ENCODE data around the gene PRDM15. TPM values are rescaled to one million over a fixed set of nuclear protein-coding genes. Genes with fewer than 3 reads are reported as not detected.

PRDM15 gene
- total and polyA plus RNA-seq, 2 experiments from 2014 or later, result 3.0 to 10.6 TPM

DNA sequence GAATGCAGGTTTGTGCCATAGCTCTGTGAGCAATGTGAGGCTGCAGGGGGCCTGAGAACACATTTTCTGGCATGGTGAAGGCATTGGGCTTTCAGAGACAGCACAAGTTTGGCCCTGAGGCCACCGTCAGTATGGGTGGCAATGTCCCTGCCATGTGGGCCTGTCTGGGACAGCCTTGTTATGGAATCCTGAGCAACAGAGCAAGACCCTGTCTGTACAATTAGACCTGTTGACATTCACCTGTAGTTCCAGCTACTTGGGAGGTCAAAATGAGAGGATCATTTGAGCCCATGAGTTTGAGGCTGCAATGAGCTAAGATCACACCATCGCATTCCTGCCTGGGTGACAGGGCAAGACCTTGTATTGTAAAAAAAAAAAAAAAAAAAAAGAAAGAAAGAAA lies 35.6 kb downstream of the PRDM15 start (continued):
- no peak for TF ChIP-seq ZNF462 (CRISPR knock-in tag; IDR thresholded peaks at IDR 0.05)
- TF ChIP-seq EZH2phosphoT487 (IDR thresholded peaks at IDR 0.05; ENCODE audit: unreplicated experiment), result no peak
- TF ChIP-seq JUNB (IDR thresholded peaks at IDR 0.05; ENCODE audit: unreplicated experiment), result no peak
- TF ChIP-seq ETS1 (IDR thresholded peaks at IDR 0.05), result no peak
- TF ChIP-seq EZH2 (IDR thresholded peaks at IDR 0.05; ENCODE audit: low read depth, unreplicated experiment), result no peak
- TF ChIP-seq ZNF331 (CRISPR knock-in tag; IDR thresholded peaks at IDR 0.05; ENCODE audit: low read depth), result no peak

DNA sequence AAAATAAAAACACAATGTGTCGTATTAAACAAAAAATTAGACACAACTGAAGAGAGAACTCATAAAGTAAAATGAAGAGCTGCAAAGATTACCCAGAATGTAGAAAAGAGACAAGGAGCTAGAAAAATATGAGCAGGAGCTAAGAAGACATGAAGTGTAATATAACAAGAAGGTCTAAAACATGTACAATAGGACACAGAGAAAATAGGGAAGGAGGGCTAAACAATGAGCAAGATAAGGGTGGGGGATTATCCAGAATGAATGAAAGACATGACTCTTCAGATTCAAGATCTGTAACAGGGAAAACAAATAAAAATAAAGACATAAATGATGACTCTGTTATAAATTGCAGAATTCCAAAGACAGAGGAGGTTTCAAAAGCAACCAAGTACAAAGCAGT lies 38.3 kb downstream of the PRDM15 start:
- Histone ChIP-seq H3K79me2 (replicated peaks; ENCODE audit: insufficient read depth) (no peaks in the 10 kb centered on the region), H2AFZ (no peak overlapping the region), H3K9me2 (ENCODE audit: insufficient read depth) (no peaks in the 10 kb centered on the region), H3K4me3 (no peak overlapping the region), H3F3A (replicated peaks; ENCODE audit: low read depth) (no peaks in the 10 kb centered on the region; the same call in 1 of the 2 replicates), H3K4me2 (no peak overlapping the region), H3K27ac (ENCODE audit: low read depth) (no peak overlapping the region), H3K27me3 (ENCODE audit: insufficient read depth) (no peaks in the 10 kb centered on the region), H4K20me1 (replicated peaks; ENCODE audit: insufficient read depth) (no peaks in the 10 kb centered on the region), H3K4me1 (ENCODE audit: insufficient read depth) (peaks cover 14% of the 10 kb centered on the region), H3K36me3 (ENCODE audit: insufficient read depth) (peaks cover 3% of the 10 kb centered on the region)
- H3K4me3 Mint-ChIP-seq, result no peak overlapping the region
- peaks cover 17% of the 10 kb centered on the region for H3K9me3 Mint-ChIP-seq
- peaks cover 19% of the 10 kb centered on the region for H3K4me1 Mint-ChIP-seq
- peaks cover 60% of the 10 kb centered on the region for H3K36me3 Mint-ChIP-seq (ENCODE audit: low read depth)
- no peak overlapping the region for H3K27ac Mint-ChIP-seq
- DNase-seq (ENCODE audit: low spot score) (no peak), ATAC-seq (no peak)
- peaks cover 14% of the 10 kb centered on the region for H3K27me3 Mint-ChIP-seq (ENCODE audit: insufficient read depth, low read depth, poor library complexity)
- TF ChIP-seq ETS1 (IDR thresholded peaks at IDR 0.05) (no peak), ZNF331 (CRISPR knock-in tag; IDR thresholded peaks at IDR 0.05; ENCODE audit: low read depth) (no peak), JUNB (IDR thresholded peaks at IDR 0.05; ENCODE audit: unreplicated experiment) (no peak), ZNF114 (CRISPR knock-in tag; IDR thresholded peaks at IDR 0.05) (no peak), ZNF462 (CRISPR knock-in tag; IDR thresholded peaks at IDR 0.05) (no peak)

All from GM23338 (cell line).